H1 (cell line): ENCODE measurements around the gene RXRA. TPM values are rescaled to one million over a fixed set of nuclear protein-coding genes. Genes with fewer than 3 reads are reported as not detected.

Source experiments
- BRCA1 ChIP-seq: IDR thresholded peaks from 2 replicates; pipeline ENCODE4 v1.6.1; 2012; ENCODE audit warnings: low read depth, low read length, improper control_type of control experiment
- CTBP2 ChIP-seq: IDR thresholded peaks from 2 replicates; pipeline ENCODE4 v1.7.0; 2011; ENCODE audit warnings: borderline replicate concordance, mild to moderate bottlenecking, moderate library complexity, mixed read lengths, low read length; ENCODE audit not compliant: insufficient read depth, insufficient read length
- FOSL1 ChIP-seq: IDR thresholded peaks from 2 replicates; pipeline ENCODE4 v1.6.1; 2011; ENCODE audit warnings: mild to moderate bottlenecking, low read depth, low read length, moderate library complexity; ENCODE audit not compliant: insufficient read depth
- JUN ChIP-seq: IDR thresholded peaks from 2 replicates; pipeline ENCODE4 v1.6.1; 2011; ENCODE audit warnings: low read depth, mild to moderate bottlenecking, improper control_type of control experiment, low read length
- KDM4A ChIP-seq: IDR thresholded peaks from one replicate; pipeline ENCODE4 v1.7.1; 2012; ENCODE audit warnings: low read depth, mild to moderate bottlenecking, moderate library complexity, low read length, inconsistent platforms; ENCODE audit not compliant: severe bottlenecking
- KDM5A ChIP-seq: fragments of 200-600 bp; IDR thresholded peaks from 2 replicates; pipeline ENCODE4 v1.7.1; 2012; ENCODE audit warnings: mild to moderate bottlenecking, low read length, inconsistent platforms, mixed read lengths
- NRF1 ChIP-seq: IDR thresholded peaks from 2 replicates; pipeline ENCODE4 v1.6.1; 2011; ENCODE audit warnings: mild to moderate bottlenecking, low read depth, low read length, improper control_type of control experiment
- POLR2AphosphoS5 ChIP-seq: IDR thresholded peaks from 2 replicates; pipeline ENCODE4 v1.6.1; 2011; ENCODE audit warnings: low read depth, low read length
- SIRT6 ChIP-seq: IDR thresholded peaks from one replicate; pipeline ENCODE4 v1.7.1; 2012; ENCODE audit warnings: low read length, inconsistent platforms
- SP1 ChIP-seq: IDR thresholded peaks from 2 replicates; pipeline ENCODE4 v1.6.1; 2011; ENCODE audit warnings: low read depth, low read length
- TBP ChIP-seq: IDR thresholded peaks from 2 replicates; pipeline ENCODE4 v1.6.1; 2011; ENCODE audit warnings: low read depth, low read length, improper control_type of control experiment
- polyA plus RNA-seq, 7 experiments: library from polyadenylated mRNA; depleted of rRNA in 3 of 7; stranded (reverse) in 5 of 7; unstranded in 2 of 7; fragments of >200 nt in 5 of 7; fragments of 200-250 nt in 2 of 7; gene quantifications; 1 replicate in 5 of 7; 2 replicates in 1 of 7; 4 replicates in 1 of 7; pipeline versions ENCODE4 v1.2.1 to v1.2.3, GENCODE V29; 2011 to 2013; ENCODE audit warnings: missing spikeins in 2 of 7, mixed read lengths in 2 of 7
- total RNA-seq: library from RNA; stranded (reverse); fragmentation: NEBNext Ultra II Directional; extraction: Animal tissue kit (Norgen Biotek cat#: 25700); gene quantifications from 2 replicates; pipeline ENCODE4 v1.2.1, GENCODE V29; 2021
- TF ChIP-seq, protein P1 (sequence below): fragments of 300-600 bp; sonication (generic); IDR thresholded peaks from 2 replicates; pipeline ENCODE4 v1.7.1; 2012; ENCODE audit warnings: low read length, moderate library complexity, mild to moderate bottlenecking, inconsistent platforms; ENCODE audit not compliant: insufficient replicate concordance

Gene RXRA
- total and polyA plus RNA-seq, 2 of the 8 experiments (the other 6 are each of a cell fraction or from before 2014, with no cell fraction given), result 9.8 to 29.4 TPM

- TF ChIP-seq KDM4A (no peak), KDM5A (no peak), JUN (no peak), SIRT6 (no peak), POLR2AphosphoS5 (no peak), CTBP2 (no peak), SP1 (no peak), FOSL1 (no peak), BRCA1 (no peak), NRF1 (no peak), TBP (peak; percentile 30; the same call in 1 of the 2 replicates)
- TF ChIP-seq, protein P1, sequence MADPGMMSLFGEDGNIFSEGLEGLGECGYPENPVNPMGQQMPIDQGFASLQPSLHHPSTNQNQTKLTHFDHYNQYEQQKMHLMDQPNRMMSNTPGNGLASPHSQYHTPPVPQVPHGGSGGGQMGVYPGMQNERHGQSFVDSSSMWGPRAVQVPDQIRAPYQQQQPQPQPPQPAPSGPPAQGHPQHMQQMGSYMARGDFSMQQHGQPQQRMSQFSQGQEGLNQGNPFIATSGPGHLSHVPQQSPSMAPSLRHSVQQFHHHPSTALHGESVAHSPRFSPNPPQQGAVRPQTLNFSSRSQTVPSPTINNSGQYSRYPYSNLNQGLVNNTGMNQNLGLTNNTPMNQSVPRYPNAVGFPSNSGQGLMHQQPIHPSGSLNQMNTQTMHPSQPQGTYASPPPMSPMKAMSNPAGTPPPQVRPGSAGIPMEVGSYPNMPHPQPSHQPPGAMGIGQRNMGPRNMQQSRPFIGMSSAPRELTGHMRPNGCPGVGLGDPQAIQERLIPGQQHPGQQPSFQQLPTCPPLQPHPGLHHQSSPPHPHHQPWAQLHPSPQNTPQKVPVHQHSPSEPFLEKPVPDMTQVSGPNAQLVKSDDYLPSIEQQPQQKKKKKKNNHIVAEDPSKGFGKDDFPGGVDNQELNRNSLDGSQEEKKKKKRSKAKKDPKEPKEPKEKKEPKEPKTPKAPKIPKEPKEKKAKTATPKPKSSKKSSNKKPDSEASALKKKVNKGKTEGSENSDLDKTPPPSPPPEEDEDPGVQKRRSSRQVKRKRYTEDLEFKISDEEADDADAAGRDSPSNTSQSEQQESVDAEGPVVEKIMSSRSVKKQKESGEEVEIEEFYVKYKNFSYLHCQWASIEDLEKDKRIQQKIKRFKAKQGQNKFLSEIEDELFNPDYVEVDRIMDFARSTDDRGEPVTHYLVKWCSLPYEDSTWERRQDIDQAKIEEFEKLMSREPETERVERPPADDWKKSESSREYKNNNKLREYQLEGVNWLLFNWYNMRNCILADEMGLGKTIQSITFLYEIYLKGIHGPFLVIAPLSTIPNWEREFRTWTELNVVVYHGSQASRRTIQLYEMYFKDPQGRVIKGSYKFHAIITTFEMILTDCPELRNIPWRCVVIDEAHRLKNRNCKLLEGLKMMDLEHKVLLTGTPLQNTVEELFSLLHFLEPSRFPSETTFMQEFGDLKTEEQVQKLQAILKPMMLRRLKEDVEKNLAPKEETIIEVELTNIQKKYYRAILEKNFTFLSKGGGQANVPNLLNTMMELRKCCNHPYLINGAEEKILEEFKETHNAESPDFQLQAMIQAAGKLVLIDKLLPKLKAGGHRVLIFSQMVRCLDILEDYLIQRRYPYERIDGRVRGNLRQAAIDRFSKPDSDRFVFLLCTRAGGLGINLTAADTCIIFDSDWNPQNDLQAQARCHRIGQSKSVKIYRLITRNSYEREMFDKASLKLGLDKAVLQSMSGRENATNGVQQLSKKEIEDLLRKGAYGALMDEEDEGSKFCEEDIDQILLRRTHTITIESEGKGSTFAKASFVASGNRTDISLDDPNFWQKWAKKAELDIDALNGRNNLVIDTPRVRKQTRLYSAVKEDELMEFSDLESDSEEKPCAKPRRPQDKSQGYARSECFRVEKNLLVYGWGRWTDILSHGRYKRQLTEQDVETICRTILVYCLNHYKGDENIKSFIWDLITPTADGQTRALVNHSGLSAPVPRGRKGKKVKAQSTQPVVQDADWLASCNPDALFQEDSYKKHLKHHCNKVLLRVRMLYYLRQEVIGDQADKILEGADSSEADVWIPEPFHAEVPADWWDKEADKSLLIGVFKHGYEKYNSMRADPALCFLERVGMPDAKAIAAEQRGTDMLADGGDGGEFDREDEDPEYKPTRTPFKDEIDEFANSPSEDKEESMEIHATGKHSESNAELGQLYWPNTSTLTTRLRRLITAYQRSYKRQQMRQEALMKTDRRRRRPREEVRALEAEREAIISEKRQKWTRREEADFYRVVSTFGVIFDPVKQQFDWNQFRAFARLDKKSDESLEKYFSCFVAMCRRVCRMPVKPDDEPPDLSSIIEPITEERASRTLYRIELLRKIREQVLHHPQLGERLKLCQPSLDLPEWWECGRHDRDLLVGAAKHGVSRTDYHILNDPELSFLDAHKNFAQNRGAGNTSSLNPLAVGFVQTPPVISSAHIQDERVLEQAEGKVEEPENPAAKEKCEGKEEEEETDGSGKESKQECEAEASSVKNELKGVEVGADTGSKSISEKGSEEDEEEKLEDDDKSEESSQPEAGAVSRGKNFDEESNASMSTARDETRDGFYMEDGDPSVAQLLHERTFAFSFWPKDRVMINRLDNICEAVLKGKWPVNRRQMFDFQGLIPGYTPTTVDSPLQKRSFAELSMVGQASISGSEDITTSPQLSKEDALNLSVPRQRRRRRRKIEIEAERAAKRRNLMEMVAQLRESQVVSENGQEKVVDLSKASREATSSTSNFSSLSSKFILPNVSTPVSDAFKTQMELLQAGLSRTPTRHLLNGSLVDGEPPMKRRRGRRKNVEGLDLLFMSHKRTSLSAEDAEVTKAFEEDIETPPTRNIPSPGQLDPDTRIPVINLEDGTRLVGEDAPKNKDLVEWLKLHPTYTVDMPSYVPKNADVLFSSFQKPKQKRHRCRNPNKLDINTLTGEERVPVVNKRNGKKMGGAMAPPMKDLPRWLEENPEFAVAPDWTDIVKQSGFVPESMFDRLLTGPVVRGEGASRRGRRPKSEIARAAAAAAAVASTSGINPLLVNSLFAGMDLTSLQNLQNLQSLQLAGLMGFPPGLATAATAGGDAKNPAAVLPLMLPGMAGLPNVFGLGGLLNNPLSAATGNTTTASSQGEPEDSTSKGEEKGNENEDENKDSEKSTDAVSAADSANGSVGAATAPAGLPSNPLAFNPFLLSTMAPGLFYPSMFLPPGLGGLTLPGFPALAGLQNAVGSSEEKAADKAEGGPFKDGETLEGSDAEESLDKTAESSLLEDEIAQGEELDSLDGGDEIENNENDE, result no peak
These were observed 112.0 kb downstream of the RXRA start (continued) for GRCh38 chr9:134438195-134438788.
